ENCODE measurements around the gene HTATIP2.

Gene HTATIP2

GRCh38 chr11:20363500-20364340, at the start of gene HTATIP2:
Gene HTATIP2 (plus strand): TSS chr11:20363714. CDS start chr11:20364238, 524 bp downstream.
- TF ChIP-seq POLR2A (IDR thresholded peaks at IDR 0.05; ENCODE audit: low read length) (peak; percentile 80), GATA1 (IDR thresholded peaks at IDR 0.05; ENCODE audit: low read depth, low read length) (no peak)
- peak; percentile 85 to 86 for DNase-seq

- DNase-seq = no peak
- TF ChIP-seq GATA1 (IDR thresholded peaks at IDR 0.05; ENCODE audit: low read depth, low read length) = no peak
- TF ChIP-seq POLR2A (IDR thresholded peaks at IDR 0.05; ENCODE audit: low read length) = no peak
Measured at GRCh38 chr11:20315800-20316199, 47.7 kb upstream of the HTATIP2 start.

- TF ChIP-seq GATA1 (IDR thresholded peaks at IDR 0.05; ENCODE audit: low read depth, low read length) (no peak), POLR2A (IDR thresholded peaks at IDR 0.05; ENCODE audit: low read length) (no peak)
- DNase-seq = no peak
Measured at GRCh38 chr11:20321177-20321576, 42.3 kb upstream of the HTATIP2 start.

- TF ChIP-seq GATA1 (IDR thresholded peaks at IDR 0.05; ENCODE audit: low read depth, low read length) (no peak), POLR2A (IDR thresholded peaks at IDR 0.05; ENCODE audit: low read length) (no peak)
- no peak for DNase-seq
Measured at GRCh38 chr11:20327377-20327935, 36.1 kb upstream of the HTATIP2 start.

- TF ChIP-seq GATA1 (IDR thresholded peaks at IDR 0.05; ENCODE audit: low read depth, low read length) (no peak), POLR2A (IDR thresholded peaks at IDR 0.05; ENCODE audit: low read length) (no peak)
- DNase-seq = no peak
Measured at GRCh38 chr11:20336056-20336455, 27.5 kb upstream of the HTATIP2 start.

GRCh38 chr11:20337526-20338154, 25.9 kb upstream of the HTATIP2 start:
- DNase-seq = peak; percentile 17 to 40
- TF ChIP-seq GATA1 (IDR thresholded peaks at IDR 0.05; ENCODE audit: low read depth, low read length) (no peak), POLR2A (IDR thresholded peaks at IDR 0.05; ENCODE audit: low read length) (no peak)

GRCh38 chr11:20342347-20343141, 21.0 kb upstream of the HTATIP2 start:
- peak in 1 of 2 experiments; percentile 9 for DNase-seq
- TF ChIP-seq POLR2A (IDR thresholded peaks at IDR 0.05; ENCODE audit: low read length) = no peak
- TF ChIP-seq GATA1 (IDR thresholded peaks at IDR 0.05; ENCODE audit: low read depth, low read length) = no peak

- DNase-seq = no peak
- TF ChIP-seq POLR2A (IDR thresholded peaks at IDR 0.05; ENCODE audit: low read length) = no peak
- no peak for TF ChIP-seq GATA1 (IDR thresholded peaks at IDR 0.05; ENCODE audit: low read depth, low read length)
Measured at GRCh38 chr11:20351136-20351535, 12.4 kb upstream of the HTATIP2 start.

GRCh38 chr11:20351751-20352262, 11.7 kb upstream of the HTATIP2 start:
- no peak for TF ChIP-seq GATA1 (IDR thresholded peaks at IDR 0.05; ENCODE audit: low read depth, low read length)
- TF ChIP-seq POLR2A (IDR thresholded peaks at IDR 0.05; ENCODE audit: low read length) = no peak
- no peak for DNase-seq

- TF ChIP-seq POLR2A (IDR thresholded peaks at IDR 0.05; ENCODE audit: low read length) (no peak), GATA1 (IDR thresholded peaks at IDR 0.05; ENCODE audit: low read depth, low read length) (no peak)
- DNase-seq = peak; percentile 39 to 68
Measured at GRCh38 chr11:20353829-20354434, 9.6 kb upstream of the HTATIP2 start.

- TF ChIP-seq GATA1 (IDR thresholded peaks at IDR 0.05; ENCODE audit: low read depth, low read length) (no peak), POLR2A (IDR thresholded peaks at IDR 0.05; ENCODE audit: low read length) (no peak)
- DNase-seq = peak; percentile 52 to 73
Measured at GRCh38 chr11:20355221-20356219, 8.0 kb upstream of the HTATIP2 start.

- TF ChIP-seq GATA1 (IDR thresholded peaks at IDR 0.05; ENCODE audit: low read depth, low read length) (no peak), POLR2A (IDR thresholded peaks at IDR 0.05; ENCODE audit: low read length) (no peak)
- peak; percentile 13 to 49 for DNase-seq
Measured at GRCh38 chr11:20357150-20357549, 6.4 kb upstream of the HTATIP2 start.
